Peyer's patch (tissue), 4 donors: ENCODE measurements around the gene TMEM51.

Experiments used
- POLR2A ChIP-seq, 2 donors: fragments of 450-650 bp; IDR thresholded peaks; one replicate each; pipeline ENCODE4 v1.5.1; 2017; ENCODE audit warnings: antibody characterized with exemption in 2 of 2, mild to moderate bottlenecking in 2 of 2, moderate library complexity in 2 of 2
- TF ChIP-seq, protein P1 (sequence below), 6 experiments: fragments of 450-650 bp in 4 of 6; fragments of 200-600 bp in 2 of 6; sonication (generic) in 1 of 6; IDR thresholded peaks; one replicate each; pipeline ENCODE4 v1.5.1; 2017 to 2019; ENCODE audit warnings: antibody characterized with exemption in 6 of 6, mild to moderate bottlenecking in 3 of 6, moderate library complexity in 1 of 6

DNA sequence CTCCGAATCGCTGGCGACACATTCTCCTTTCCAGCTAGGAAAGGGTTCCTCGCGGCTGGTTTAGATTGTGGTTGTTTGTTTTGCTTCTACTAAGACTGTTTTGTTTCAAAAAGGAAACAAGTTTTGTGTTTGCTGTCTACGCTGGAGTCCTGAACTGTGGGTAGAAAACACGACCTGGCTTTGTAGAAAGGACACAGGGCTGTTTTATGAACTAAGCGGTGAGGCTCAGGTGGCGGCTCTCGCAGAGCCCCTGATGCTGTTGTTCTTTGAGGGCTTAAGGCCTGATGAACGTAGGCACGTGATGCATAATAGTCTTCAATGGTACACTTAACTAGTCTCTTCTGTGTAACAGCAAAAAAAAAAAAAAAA lies 66.5 kb downstream of the TMEM51 start:
- no peak for TF ChIP-seq POLR2A (IDR thresholded peaks at IDR 0.05)
- TF ChIP-seq, protein P1, sequence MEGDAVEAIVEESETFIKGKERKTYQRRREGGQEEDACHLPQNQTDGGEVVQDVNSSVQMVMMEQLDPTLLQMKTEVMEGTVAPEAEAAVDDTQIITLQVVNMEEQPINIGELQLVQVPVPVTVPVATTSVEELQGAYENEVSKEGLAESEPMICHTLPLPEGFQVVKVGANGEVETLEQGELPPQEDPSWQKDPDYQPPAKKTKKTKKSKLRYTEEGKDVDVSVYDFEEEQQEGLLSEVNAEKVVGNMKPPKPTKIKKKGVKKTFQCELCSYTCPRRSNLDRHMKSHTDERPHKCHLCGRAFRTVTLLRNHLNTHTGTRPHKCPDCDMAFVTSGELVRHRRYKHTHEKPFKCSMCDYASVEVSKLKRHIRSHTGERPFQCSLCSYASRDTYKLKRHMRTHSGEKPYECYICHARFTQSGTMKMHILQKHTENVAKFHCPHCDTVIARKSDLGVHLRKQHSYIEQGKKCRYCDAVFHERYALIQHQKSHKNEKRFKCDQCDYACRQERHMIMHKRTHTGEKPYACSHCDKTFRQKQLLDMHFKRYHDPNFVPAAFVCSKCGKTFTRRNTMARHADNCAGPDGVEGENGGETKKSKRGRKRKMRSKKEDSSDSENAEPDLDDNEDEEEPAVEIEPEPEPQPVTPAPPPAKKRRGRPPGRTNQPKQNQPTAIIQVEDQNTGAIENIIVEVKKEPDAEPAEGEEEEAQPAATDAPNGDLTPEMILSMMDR (IDR thresholded peaks at IDR 0.05) = no peak
